Urinary bladder (tissue), 4 donors: ENCODE data around the gene PEAK1. TPM values are rescaled to one million over a fixed set of nuclear protein-coding genes. Genes with fewer than 3 reads are reported as not detected.

Experiments
- DNase-seq: peaks from one replicate; pipeline ENCODE4 v3.0.0-alpha.2; 2015; ENCODE audit errors: extremely low spot score
- H3K27ac ChIP-seq: one replicate; pipeline ENCODE4 v1.5.1; 2013; ENCODE audit warnings: low read depth, mild to moderate bottlenecking, moderate library complexity
- H3K36me3 ChIP-seq: one replicate; pipeline ENCODE4 v1.6.1; 2013; ENCODE audit warnings: mild to moderate bottlenecking, moderate library complexity; ENCODE audit not compliant: insufficient read depth
- H3K4me1 ChIP-seq: one replicate; pipeline ENCODE4 v1.6.1; 2013; ENCODE audit warnings: mild to moderate bottlenecking, moderate library complexity; ENCODE audit not compliant: insufficient read depth
- H3K4me3 ChIP-seq: one replicate; pipeline ENCODE4 v1.5.1; 2013; ENCODE audit warnings: low read depth, low read length
- WGBS: extraction: QIAGEN DNeasy Blood & Tissue Kit; methylation state at CpG from one replicate; pipeline ENCODE4 v1.1.7; 2013; 5-methylcytosine and 5-hydroxymethylcytosine counted together
- polyA plus RNA-seq: library from polyadenylated mRNA; stranded (reverse); fragments of 200-250 nt; gene quantifications from one replicate; pipeline ENCODE4 v1.2.3, GENCODE V29; 2013
- total RNA-seq: library from RNA; depleted of rRNA; stranded (reverse); fragments of >200 nt; gene quantifications from one replicate; pipeline ENCODE4 v1.2.3, GENCODE V29; 2014
- donor health status: healthy with polysubstance abuse.
- donor health status: healthy.

PEAK1 gene
- total and polyA plus RNA-seq, 2 donors: 15.7 to 146 TPM

DNA sequence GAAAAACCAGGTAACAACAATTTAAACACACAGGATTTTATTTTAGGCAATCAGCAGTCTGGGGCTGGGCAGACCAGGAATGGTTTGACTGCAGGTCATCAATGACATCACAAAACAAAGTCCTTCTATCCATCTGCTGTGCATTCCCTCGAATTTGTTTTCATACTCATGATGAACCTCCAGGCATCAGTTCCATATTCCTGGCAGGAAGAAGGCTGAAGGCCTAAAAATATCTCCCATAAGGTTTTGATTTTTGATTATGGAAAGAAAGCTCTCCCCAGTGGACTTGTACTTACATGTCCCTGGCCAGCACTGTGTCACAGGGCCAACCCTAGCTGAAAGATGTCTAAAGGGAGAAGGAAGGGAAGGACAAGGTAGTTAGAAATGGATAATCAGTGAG is 107.4 kb downstream of the PEAK1 start:
- DNase-seq: no peak
- WGBS: 51% methylated on average over 1 of the region's 1 CpG
- Histone ChIP-seq H3K4me1 (no peaks in the 10 kb centered on the region), H3K27ac (no peak overlapping the region), H3K4me3 (no peak overlapping the region), H3K36me3 (no peaks in the 10 kb centered on the region)

DNA sequence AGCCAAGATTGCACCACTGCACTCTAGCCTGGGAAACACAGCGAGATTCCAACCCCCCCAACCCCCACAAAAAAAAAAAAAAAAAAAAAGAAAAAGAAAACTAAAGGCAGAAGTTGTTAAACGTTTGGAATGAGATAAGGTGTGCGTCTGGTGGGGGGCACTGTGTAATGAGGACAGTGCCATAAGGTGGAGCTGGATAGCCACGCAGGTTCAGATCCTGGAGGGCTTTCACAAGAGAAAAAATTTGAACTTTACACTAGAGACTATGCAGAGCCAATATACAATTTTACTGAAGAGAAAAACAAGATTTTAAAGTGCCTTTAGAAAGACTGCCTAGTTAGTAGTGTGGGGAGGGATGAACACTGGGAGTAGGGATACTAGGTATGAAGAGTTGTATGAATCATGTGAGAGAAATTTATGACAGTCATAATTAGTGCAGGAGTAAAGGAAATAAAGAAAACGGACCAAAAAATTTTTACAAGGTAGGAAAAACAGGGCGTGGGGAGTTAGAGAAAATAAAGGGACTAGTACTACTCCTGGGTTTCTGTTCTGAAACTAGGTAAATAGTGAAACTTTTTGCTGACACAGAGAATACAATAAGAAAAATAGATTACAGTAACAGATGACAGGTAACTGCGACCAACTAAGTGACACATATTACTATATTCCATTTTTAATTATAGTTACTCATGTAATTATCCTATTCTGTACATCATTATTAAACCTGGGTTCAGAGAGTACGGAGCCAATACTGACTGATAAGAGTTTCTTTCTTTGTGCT is 108.1 kb downstream of the PEAK1 start:
- WGBS: 88% methylated on average over 8 of the region's 8 CpGs
- Histone ChIP-seq H3K36me3 (no peaks in the 10 kb centered on the region), H3K4me1 (no peaks in the 10 kb centered on the region), H3K4me3 (no peak overlapping the region), H3K27ac (no peak overlapping the region)
- DNase-seq: no peak

DNA sequence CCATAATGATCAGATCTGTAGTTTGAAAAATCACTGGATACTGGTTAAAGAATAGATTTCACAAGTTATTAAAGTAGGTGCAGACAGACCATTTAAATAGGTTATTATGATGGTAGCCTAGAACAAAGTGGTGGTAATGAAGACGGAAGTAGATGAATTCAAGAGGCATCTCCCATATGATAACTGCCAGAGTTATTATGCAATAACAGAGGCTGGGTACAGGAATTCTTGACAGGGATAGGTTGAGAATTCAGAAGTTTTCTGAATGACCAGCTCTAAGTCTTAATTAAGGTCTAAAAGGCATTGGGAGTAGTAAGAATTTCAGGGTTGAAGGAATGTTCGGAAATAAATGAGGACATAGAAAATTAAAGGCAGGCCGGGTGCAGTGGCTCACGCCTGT is 108.9 kb downstream of the PEAK1 start:
- Histone ChIP-seq H3K4me1 (no peaks in the 10 kb centered on the region), H3K4me3 (no peak overlapping the region), H3K36me3 (no peaks in the 10 kb centered on the region), H3K27ac (no peak overlapping the region)
- WGBS: 95% methylated on average over 4 of the region's 4 CpGs
- no peak for DNase-seq

DNA sequence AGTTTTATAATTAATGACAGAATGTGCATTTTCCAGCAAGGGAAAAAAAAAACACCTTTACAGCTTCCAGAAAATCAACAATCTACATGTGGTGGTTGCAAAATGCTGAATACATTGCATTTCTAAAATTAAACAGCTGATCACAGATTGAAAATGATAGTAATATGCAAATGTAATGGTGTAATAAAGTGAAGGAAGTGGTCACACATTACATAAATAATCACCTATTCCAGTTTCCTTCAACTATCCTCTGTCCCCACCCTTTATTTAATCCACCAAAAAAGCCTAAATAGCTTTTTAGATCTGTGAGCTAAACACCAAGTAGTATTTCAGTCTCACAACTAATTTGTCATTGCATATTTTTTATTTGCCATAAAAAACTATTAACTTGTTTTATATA is 110.5 kb downstream of the PEAK1 start:
- no peaks in the 10 kb centered on the region for H3K36me3 ChIP-seq
- no peaks in the 10 kb centered on the region for H3K4me1 ChIP-seq
- no peak for DNase-seq
- no peak overlapping the region for H3K4me3 ChIP-seq
- no peak overlapping the region for H3K27ac ChIP-seq

DNA sequence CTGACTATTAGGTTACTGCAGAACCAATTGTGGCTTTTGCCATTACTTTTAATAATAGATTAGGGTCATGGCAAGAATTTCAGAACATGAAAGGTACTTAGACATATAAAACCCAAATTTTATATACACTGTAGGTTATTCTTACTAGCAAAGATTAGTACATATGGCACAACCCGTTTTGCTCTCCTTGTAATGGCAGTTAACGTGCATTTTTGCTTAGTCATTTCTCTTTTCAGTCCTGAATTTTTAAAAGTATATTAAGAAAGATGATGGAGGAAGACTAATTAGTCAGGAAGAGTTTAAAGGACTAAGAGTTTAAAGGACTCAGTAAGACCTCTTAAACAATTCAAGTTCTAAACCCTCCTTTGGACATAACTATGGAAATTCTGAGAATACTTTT is 114.0 kb downstream of the PEAK1 start:
- H3K4me1 ChIP-seq: no peaks in the 10 kb centered on the region
- no peak overlapping the region for H3K27ac ChIP-seq
- WGBS: 84% methylated on average over 2 of the region's 2 CpGs
- DNase-seq: no peak
- no peaks in the 10 kb centered on the region for H3K36me3 ChIP-seq
- H3K4me3 ChIP-seq: no peak overlapping the region

DNA sequence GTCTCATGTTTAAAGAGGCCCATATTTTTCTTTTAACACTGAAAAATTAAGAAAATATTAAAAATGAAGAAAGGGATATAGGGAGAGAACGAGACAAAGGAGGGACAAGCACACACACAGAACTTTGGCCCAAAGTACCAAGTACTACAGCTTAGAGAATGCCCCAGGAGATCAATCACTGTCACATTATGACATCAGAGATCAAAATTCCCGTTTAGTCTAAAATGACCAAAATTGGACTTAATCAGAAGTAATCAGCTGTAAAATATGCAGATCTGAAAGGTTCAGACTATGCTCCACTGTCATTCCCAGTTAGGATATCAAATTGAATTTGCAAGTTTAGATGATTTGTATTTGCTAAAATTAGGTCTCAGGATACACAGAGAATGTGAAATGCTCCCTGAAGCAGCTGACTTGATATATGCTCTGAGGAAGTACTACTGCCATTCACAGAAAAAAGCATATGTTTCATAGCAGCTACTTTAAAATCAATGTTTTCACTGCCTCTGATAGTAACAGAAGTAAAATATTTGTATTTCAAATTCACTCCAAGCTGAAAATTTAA is 123.0 kb downstream of the PEAK1 start:
- Histone ChIP-seq H3K4me3 (no peak overlapping the region), H3K36me3 (no peaks in the 10 kb centered on the region), H3K27ac (no peak overlapping the region), H3K4me1 (no peaks in the 10 kb centered on the region)
- WGBS: 74% methylated on average over 2 of the region's 2 CpGs
- no peak for DNase-seq

DNA sequence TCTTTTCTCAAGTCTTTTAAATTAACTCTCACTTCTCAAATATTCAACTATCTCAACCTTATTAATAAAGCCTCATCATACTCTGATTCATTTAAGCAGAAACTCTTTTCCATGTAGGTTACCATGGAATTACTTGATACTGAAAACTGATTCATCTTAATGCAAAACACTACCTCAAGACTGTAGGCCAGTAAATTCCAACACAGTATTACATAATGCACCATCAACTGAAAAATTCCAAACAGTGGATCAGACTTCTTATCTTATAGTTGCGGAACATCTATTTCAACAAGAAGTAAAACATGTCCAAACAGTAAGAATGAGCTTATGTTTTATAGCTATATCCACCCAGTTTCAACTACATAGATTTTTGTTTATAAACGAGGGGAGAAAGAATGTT is 124.5 kb downstream of the PEAK1 start:
- Histone ChIP-seq H3K4me3 (no peak overlapping the region), H3K36me3 (no peaks in the 10 kb centered on the region), H3K4me1 (no peaks in the 10 kb centered on the region), H3K27ac (no peak overlapping the region)
- DNase-seq: no peak
- whole genome bisulfite sequencing: 27% methylated on average over 2 of the region's 2 CpGs

DNA sequence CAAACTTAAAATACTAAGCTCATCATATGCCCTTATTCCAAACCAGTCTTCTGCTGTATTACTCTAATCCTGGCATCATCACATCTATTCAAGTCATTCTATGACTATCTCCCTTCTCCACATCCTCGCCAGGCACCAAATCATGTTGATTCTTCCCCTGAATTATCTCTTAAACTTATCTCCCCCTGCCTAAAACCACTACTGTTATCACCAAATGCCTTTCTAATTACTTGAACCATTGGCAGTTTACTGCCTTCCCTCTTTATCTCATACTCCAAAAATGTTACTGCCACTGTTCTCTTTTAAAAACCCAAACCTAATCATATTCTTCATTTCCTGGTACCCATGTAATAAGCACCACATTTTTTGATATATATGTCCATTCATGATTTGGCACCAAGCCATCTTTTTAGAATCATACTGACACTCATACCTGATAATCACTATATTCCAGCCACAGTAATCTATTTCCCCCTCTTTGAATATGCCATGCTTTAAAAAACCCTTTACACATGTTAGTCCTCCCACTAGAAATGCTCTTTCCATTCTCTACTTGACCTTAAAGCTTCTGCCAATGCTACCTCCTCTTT is 126.8 kb downstream of the PEAK1 start:
- Histone ChIP-seq H3K4me3 (no peak overlapping the region), H3K4me1 (no peaks in the 10 kb centered on the region), H3K27ac (no peak overlapping the region), H3K36me3 (no peaks in the 10 kb centered on the region)
- 89% methylated on average over 1 of the region's 1 CpG for WGBS
- no peak for DNase-seq

DNA sequence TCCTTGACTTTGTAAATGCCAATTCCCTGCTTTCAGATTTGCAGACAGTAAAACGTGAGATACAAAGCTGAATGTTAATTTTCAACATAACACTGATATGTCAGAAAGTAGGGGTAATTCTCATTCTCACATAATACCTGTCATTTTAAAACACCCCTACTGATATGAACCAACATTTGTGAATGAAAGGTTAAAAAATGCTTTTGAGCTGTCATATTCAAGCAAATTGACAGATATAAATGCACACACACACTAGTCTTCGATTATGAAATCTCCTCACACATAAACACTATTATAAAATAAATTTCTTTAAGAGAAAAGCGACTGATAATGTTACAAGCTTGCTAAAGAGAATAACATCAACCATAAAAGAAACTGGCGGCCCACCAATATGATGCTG is 128.8 kb downstream of the PEAK1 start:
- Histone ChIP-seq H3K4me3 (no peak overlapping the region), H3K36me3 (no peaks in the 10 kb centered on the region), H3K4me1 (no peaks in the 10 kb centered on the region), H3K27ac (no peak overlapping the region)
- WGBS: 89% methylated on average over 4 of the region's 4 CpGs
- no peak for DNase-seq

DNA sequence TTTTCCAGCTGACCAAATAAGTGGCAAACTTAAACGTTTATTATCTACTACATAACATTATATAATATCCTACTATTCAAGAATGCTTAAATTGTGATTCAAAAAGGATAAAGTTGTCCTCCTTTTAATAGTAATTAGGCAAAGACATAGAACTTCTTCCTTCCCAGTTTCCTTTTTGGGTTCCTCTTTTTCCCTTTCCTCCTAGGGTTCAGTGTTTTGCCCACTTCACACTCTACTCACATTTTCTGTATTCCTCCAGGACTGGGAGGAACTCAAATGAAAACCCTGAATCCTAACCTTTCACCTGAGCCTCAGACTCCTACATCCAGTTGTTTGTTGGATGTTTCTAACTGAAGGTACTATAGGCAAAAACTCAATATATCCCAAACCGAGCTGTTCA is 132.5 kb downstream of the PEAK1 start:
- DNase-seq: no peak
- 71% methylated on average over 2 of the region's 2 CpGs for whole genome bisulfite sequencing
- Histone ChIP-seq H3K4me3 (no peak overlapping the region), H3K36me3 (no peaks in the 10 kb centered on the region), H3K4me1 (no peaks in the 10 kb centered on the region), H3K27ac (no peak overlapping the region)

DNA sequence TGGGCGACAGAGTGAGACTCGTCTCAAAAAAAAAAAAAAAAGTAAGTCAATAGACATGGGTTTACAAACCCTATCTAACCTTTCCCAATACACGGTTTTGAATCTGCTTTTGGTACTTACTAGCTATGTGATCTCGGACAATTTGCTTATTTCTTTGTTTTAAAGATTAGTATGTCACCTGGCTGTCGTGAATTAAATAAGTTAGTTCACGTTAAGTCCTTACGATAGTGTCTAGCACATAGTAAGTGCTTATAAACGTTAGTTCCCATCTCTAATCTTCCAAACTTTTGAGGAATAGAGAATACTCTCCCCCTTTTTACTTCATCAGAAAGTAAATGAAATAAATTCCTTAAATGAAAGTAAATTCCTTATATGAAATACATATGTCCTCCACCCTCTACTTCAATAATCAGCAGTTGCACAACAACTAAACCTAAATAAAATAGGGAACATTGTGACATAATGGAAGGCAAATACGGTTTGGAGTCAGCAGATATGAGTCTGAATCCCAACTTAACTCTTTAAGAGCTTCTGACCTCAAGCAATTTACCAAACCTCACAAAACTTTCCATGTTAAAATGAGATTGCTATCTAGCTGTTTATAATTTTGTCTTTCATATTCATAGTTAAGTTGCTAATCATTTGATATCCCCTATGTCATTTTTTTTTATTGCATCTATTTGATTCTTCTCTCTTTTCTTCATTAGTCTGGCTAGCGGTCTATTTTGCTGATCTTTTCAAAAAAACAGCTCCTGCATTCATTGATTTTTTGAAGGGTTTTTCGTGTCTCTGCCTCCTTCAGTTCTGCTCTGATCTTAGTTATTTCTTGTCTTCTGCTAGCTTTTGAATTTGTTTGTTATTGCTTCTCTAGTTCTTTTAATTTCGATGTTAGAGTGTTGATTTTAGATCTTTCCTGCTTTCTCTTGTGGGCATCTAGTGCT is 134.6 kb downstream of the PEAK1 start:
- no peak overlapping the region for H3K27ac ChIP-seq
- H3K4me3 ChIP-seq: no peak overlapping the region
- 91% methylated on average over 12 of the region's 12 CpGs for WGBS
- H3K36me3 ChIP-seq: no peaks in the 10 kb centered on the region
- no peaks in the 10 kb centered on the region for H3K4me1 ChIP-seq
- no peak for DNase-seq

DNA sequence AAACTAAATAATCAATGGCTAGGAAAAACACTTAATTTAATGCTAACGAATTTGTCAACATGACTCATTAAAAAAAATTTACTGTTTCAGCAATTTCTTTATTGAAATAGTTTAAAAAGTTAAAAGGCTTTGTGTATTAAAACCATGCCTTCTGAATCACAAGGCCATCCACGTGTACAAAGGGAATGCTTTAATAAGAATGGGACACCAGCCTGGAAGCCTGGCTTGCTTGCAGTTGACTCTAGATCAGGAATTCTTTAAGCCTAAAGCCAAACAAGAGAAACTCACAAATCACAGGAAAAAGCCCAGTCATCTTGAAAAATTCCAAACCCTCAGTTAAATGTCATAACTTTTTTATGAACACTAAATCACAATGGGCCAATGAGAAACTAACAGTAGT is 137.6 kb downstream of the PEAK1 start:
- Histone ChIP-seq H3K36me3 (no peaks in the 10 kb centered on the region), H3K4me3 (no peak overlapping the region), H3K4me1 (no peaks in the 10 kb centered on the region), H3K27ac (no peak overlapping the region)
- WGBS: 23% methylated on average over 2 of the region's 2 CpGs
- no peak for DNase-seq

DNA sequence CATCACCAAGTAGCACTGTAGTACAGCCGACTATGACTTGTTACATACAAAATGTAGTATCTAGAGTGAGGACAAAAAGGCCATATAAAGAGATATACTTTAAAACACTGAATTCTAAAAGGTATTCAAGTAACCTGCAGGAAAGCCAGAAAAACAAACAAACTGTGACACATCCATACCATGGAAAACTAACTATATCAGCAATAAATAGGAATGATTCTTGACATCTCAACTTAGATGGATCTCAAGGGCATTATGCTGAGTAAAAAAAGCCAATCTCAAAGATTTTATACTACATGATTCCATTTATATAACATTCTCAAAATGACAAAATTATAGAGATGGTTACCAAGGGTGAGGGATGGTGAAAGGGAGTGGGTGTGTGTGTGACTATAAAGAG is 143.0 kb downstream of the PEAK1 start:
- no peak overlapping the region for H3K27ac ChIP-seq
- no peak overlapping the region for H3K4me3 ChIP-seq
- no peaks in the 10 kb centered on the region for H3K4me1 ChIP-seq
- H3K36me3 ChIP-seq: no peaks in the 10 kb centered on the region
- DNase-seq: no peak
- WGBS: 91% methylated on average over 1 of the region's 1 CpG
